ENCODE measurements around the gene TPCN1.
A peak's percentile ranks its signal among the peaks of the same experiment; 100 is the strongest.
"Not testable (repeated sequence)": the region's sequence is repeated elsewhere in the genome, so short reads cannot be mapped to it uniquely, and the experiment has no call there.

The TPCN1 gene

DNA sequence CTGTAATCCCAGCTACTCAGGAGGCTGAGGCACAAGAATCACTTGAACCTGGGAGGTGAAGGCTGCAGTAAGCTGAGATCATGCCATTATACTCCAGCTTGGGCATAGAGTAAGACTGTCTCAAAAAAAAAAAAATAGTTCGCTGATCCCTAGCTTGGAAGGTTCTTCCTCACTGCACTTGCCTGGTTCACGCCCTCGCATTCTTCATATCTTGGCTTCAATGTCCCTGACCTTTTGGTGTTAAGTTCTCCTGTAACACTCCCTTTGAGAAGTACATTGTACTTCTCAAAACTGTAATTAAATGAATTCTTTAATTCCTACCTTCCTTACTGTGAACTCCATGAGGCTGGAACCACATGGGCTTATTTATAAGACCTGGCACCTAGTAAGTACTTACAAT, 16.5 kb upstream of the TPCN1 start:
- no peak for TF ChIP-seq TAF1 (IDR thresholded peaks at IDR 0.05; ENCODE audit: low read depth, low read length)
- TF ChIP-seq POU2F2 (IDR thresholded peaks at IDR 0.05; ENCODE audit: low read depth, low read length): no peak
- no peak for TF ChIP-seq POLR2A (IDR thresholded peaks at IDR 0.05; ENCODE audit: low read depth, low read length)
- no peak for TF ChIP-seq POLR2AphosphoS5 (IDR thresholded peaks at IDR 0.05; ENCODE audit: low read depth, low read length)
- DNase-seq (ENCODE audit: insufficient read length, low spot score) (no peak), FAIRE-seq (no peak)

DNA sequence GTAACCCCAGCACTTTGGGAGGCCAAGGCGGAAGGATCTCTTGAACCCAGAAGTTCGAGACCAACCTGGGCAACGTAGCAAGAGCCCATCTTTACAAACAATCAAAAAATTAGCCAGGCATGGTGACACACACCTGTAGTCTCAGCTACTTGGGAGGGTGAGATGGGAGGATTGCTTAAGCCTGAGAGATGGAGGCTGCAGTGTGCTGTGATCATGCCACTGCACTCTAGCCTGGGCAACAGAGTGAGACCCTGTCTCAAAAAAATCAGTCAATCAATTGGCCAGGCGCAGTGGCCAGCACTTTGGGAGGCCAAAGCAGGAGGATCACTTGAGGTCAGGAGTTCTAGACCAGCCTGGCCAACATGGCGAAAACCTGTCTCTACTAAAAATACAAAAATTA, 14.5 kb upstream of the TPCN1 start:
- not testable (repeated sequence) for FAIRE-seq; DNase-seq (ENCODE audit: insufficient read length, low spot score)

DNA sequence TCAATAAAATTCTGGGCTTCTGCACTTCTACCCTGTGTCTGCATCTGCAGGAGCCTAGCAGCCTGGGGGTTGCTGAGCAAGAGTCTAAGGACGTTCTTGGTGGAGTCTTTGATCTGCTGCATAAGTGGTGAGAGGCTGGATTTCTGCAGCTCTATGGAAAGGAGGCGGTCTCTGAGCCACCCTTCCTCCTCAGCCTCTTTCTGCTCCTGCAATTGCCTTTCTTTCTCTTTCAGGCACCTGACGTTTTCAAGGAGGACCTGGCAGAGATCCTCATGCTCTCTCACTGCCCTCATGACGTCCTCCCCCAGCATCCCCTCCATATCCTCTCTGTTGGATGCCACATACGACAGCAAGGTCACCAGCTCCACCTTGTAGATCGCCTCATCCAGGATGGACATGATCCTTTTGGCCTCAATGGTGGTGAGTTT, 13.6 kb upstream of the TPCN1 start:
- DNase-seq (ENCODE audit: insufficient read length, low spot score): no peak
- TF ChIP-seq TAF1 (IDR thresholded peaks at IDR 0.05; ENCODE audit: low read depth, low read length) (no peak), POLR2AphosphoS5 (IDR thresholded peaks at IDR 0.05; ENCODE audit: low read depth, low read length) (no peak), SPI1 (IDR thresholded peaks at IDR 0.05; ENCODE audit: low read depth, low read length) (no peak), POU2F2 (IDR thresholded peaks at IDR 0.05; ENCODE audit: low read depth, low read length) (no peak), PAX5 (IDR thresholded peaks at IDR 0.05; ENCODE audit: insufficient read depth, low read length, severe bottlenecking) (no peak), POLR2A (IDR thresholded peaks at IDR 0.05; ENCODE audit: low read depth, low read length) (no peak)
- FAIRE-seq: no peak

- TF ChIP-seq TAF1 (IDR thresholded peaks at IDR 0.05; ENCODE audit: low read depth, low read length) (no peak), POLR2A (IDR thresholded peaks at IDR 0.05; ENCODE audit: low read depth, low read length) (peak; percentile 54; the same call in 1 of the 2 replicates), POU2F2 (IDR thresholded peaks at IDR 0.05; ENCODE audit: low read depth, low read length) (peak; percentile 94), POLR2AphosphoS5 (IDR thresholded peaks at IDR 0.05; ENCODE audit: low read depth, low read length) (peak; percentile 22; the same call in 1 of the 2 replicates), PAX5 (IDR thresholded peaks at IDR 0.05; ENCODE audit: insufficient read depth, low read length, severe bottlenecking) (no peak), SPI1 (IDR thresholded peaks at IDR 0.05; ENCODE audit: low read depth, low read length) (peak; percentile 72)
- DNase-seq (ENCODE audit: insufficient read length, low spot score) (peak; percentile 54), FAIRE-seq (peak; percentile 99)
Observed at GRCh38 chr12:113208041-113208934, 13.0 kb upstream of the TPCN1 start.

DNA sequence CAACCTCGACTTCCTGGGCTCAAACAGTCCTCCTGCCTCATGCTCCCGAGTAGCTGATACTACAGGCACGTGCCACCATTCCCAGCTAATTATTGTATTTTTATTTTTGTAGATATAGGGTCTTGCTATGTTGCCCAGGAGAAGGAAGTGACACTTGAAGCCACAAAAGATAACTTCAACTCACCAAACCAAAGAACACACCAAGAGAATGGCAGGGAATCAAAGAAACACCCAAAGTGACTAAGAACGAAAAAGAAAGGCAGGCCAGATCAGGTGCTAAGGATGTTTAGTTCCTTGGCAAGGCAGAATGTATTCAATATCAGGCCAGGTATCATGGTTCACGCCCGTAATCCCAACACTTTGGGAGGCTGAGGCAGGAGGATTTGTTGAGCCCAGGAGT, 10.1 kb upstream of the TPCN1 start:
- DNase-seq (ENCODE audit: insufficient read length, low spot score): no peak
- TF ChIP-seq SPI1 (IDR thresholded peaks at IDR 0.05; ENCODE audit: low read depth, low read length) (peak; percentile 29; the same call in 1 of the 2 replicates), TAF1 (IDR thresholded peaks at IDR 0.05; ENCODE audit: low read depth, low read length) (no peak)
- FAIRE-seq: no peak

DNA sequence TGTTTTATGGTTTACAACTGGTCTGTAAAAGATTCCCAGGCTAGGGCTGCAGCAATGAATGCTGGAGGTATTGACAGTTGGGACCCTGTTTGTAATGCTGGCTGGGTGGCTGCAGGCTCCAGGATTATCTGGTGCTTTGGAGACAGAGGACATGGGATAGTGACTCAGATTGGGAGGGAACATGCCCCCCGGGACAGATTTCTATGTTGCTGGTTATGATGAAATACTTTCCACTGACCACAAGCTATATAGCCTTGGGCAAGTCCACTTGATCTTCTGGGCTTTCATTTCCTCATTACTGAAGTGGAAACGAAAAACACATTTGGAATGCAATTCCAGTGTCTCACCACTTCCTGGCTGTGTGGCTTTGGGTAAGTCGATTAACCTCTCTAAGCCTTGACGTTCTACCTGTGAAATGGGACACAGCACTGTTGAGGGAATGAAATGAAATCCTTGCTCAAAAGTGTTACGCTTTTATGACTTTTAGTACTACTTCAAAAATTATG, 6.3 kb upstream of the TPCN1 start:
- FAIRE-seq (peak; percentile 31), DNase-seq (ENCODE audit: insufficient read length, low spot score) (no peak)
- TF ChIP-seq POLR2A (IDR thresholded peaks at IDR 0.05; ENCODE audit: low read depth, low read length): no peak
- TF ChIP-seq TAF1 (IDR thresholded peaks at IDR 0.05; ENCODE audit: low read depth, low read length): no peak
- TF ChIP-seq PAX5 (IDR thresholded peaks at IDR 0.05; ENCODE audit: insufficient read depth, low read length, severe bottlenecking): no peak
- peak; percentile 35 for TF ChIP-seq POU2F2 (IDR thresholded peaks at IDR 0.05; ENCODE audit: low read depth, low read length)
- no peak for TF ChIP-seq POLR2AphosphoS5 (IDR thresholded peaks at IDR 0.05; ENCODE audit: low read depth, low read length)
- peak; percentile 95 for TF ChIP-seq SPI1 (IDR thresholded peaks at IDR 0.05; ENCODE audit: low read depth, low read length)

DNA sequence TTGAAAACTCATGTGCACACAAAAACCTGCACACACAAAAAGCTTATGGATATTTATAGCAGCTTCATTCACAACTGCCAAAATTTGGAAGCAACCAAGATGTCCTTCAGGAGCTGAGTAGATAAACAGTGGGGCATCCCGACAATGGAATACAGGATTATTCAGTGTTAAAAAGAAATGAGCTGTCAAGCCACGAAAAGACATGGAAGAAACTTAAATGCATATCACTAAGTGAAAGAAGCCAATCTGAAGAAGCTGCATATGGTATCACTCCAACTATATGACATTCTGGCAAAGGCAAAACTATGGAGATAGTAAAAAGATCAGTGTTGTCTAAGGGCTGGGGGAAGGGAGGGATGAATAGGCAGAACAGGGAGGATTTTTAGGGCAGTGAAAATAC, 5.2 kb upstream of the TPCN1 start:
- no peak for DNase-seq (ENCODE audit: insufficient read length, low spot score)
- FAIRE-seq: no peak
- TF ChIP-seq POLR2A (IDR thresholded peaks at IDR 0.05; ENCODE audit: low read depth, low read length) (no peak), PAX5 (IDR thresholded peaks at IDR 0.05; ENCODE audit: insufficient read depth, low read length, severe bottlenecking) (no peak), POU2F2 (IDR thresholded peaks at IDR 0.05; ENCODE audit: low read depth, low read length) (no peak), SPI1 (IDR thresholded peaks at IDR 0.05; ENCODE audit: low read depth, low read length) (no peak), POLR2AphosphoS5 (IDR thresholded peaks at IDR 0.05; ENCODE audit: low read depth, low read length) (no peak), TAF1 (IDR thresholded peaks at IDR 0.05; ENCODE audit: low read depth, low read length) (no peak)

- TF ChIP-seq TAF1 (IDR thresholded peaks at IDR 0.05; ENCODE audit: low read depth, low read length) (no peak), SPI1 (IDR thresholded peaks at IDR 0.05; ENCODE audit: low read depth, low read length) (no peak), POLR2A (IDR thresholded peaks at IDR 0.05; ENCODE audit: low read depth, low read length) (no peak), PAX5 (IDR thresholded peaks at IDR 0.05; ENCODE audit: insufficient read depth, low read length, severe bottlenecking) (no peak), POU2F2 (IDR thresholded peaks at IDR 0.05; ENCODE audit: low read depth, low read length) (no peak), POLR2AphosphoS5 (IDR thresholded peaks at IDR 0.05; ENCODE audit: low read depth, low read length) (no peak)
- no peak for DNase-seq (ENCODE audit: insufficient read length, low spot score)
- no peak for FAIRE-seq
Observed at GRCh38 chr12:113220593-113221180, 577 bp upstream of the TPCN1 start.

DNA sequence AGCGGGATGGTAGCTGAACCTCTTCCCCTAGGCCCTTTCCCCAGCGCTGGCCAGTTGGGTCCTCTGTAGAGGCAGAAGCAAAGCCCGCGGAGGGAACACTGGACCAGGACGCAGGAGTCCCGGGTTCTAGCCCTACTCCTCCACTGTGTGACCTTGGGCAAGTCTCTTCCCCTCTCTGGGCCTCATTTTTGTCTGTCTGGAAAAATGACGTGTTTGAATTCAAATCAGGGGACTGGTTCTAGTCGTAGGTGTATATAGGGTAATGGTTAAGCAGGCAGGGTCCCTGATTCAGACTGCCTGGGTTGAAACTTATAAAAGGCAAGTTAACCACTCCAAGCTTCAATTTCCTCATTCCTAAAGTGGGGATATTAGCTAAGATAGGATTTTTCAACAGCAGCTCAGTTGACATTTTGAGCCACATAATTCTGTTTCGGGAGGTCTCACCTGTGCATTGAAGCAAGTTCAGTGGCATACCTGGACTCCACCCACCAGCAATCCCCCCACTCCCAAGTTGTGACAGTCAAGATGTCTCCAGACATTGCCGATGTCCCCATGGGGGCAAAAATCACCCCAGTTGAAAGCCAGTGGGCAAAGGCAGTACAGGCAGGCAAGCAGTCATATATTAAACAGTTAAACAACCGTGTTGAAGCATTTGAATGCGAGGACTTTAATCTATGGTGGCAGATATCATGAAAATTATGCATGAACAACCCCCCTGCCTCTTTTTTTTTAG, 899 bp downstream of the TPCN1 start:
- FAIRE-seq (no peak), DNase-seq (ENCODE audit: insufficient read length, low spot score) (no peak)
- TF ChIP-seq POLR2AphosphoS5 (IDR thresholded peaks at IDR 0.05; ENCODE audit: low read depth, low read length): no peak; the same call in 1 of the 2 replicates
- no peak for TF ChIP-seq TAF1 (IDR thresholded peaks at IDR 0.05; ENCODE audit: low read depth, low read length)
- no peak for TF ChIP-seq POU2F2 (IDR thresholded peaks at IDR 0.05; ENCODE audit: low read depth, low read length)
- no peak for TF ChIP-seq POLR2A (IDR thresholded peaks at IDR 0.05; ENCODE audit: low read depth, low read length)
- TF ChIP-seq SPI1 (IDR thresholded peaks at IDR 0.05; ENCODE audit: low read depth, low read length): no peak
- no peak for TF ChIP-seq PAX5 (IDR thresholded peaks at IDR 0.05; ENCODE audit: insufficient read depth, low read length, severe bottlenecking)
